ENCODE measurements around the gene WDR81.

- TF ChIP-seq TARDBP (IDR thresholded peaks at IDR 0.05) (no peak), SP1 (IDR thresholded peaks at IDR 0.05) (no peak), ELF4 (IDR thresholded peaks at IDR 0.05) (0 out of 2 replicates have a peak, but pooled peaks have one; percentile 9), FOXA1 (IDR thresholded peaks at IDR 0.05) (no peak), FOXK2 (IDR thresholded peaks at IDR 0.05) (no peak), L3MBTL2 (conservative IDR thresholded peaks at IDR 0.05) (no peak), ZNF384 (IDR thresholded peaks at IDR 0.05) (peak; percentile 75; the same call in 1 of the 2 replicates), FOXM1 (IDR thresholded peaks at IDR 0.05; ENCODE audit: borderline replicate concordance) (no peak), SUZ12 (IDR thresholded peaks at IDR 0.05) (no peak), ARNT (IDR thresholded peaks at IDR 0.05) (no peak; the same call in 1 of the 2 replicates), BHLHE40 (IDR thresholded peaks at IDR 0.05; ENCODE audit: borderline replicate concordance) (no peak), LEF1 (IDR thresholded peaks at IDR 0.05; ENCODE audit: borderline replicate concordance) (no peak), HDGF (IDR thresholded peaks at IDR 0.05; ENCODE audit: borderline replicate concordance) (no peak), PKNOX1 (IDR thresholded peaks at IDR 0.05) (no peak)
Measured at GRCh38 chr17:1769822-1770477, 45.4 kb downstream of the WDR81 start.
